ENCODE results near the gene MRFAP1L1.

Gene MRFAP1L1

GRCh38 chr4:6660430-6660829, 49.2 kb downstream of the MRFAP1L1 start:
- DNase-seq (ENCODE audit: low read depth), result no peak

DNA sequence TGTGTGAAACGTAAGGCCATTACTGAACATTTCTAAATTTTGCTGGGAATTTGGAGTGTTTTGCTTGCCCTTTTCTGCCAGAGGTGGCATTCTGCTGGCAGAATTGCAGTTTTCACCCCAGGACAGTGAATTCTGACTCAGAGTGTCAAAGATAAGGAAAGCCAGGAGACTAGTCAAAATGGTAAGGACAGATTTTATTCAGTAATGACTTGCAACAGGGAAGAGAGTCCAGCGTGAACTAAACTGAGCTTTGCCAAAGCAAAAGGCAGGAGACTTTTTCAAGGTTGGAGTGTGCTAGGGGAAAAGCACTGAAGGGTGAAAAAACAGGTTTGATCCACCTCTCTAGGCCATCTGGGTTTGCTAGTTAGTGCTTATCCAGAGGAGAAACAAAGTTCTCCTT, 49.8 kb downstream of the MRFAP1L1 start:
- no peak for DNase-seq (ENCODE audit: low read depth)

DNA sequence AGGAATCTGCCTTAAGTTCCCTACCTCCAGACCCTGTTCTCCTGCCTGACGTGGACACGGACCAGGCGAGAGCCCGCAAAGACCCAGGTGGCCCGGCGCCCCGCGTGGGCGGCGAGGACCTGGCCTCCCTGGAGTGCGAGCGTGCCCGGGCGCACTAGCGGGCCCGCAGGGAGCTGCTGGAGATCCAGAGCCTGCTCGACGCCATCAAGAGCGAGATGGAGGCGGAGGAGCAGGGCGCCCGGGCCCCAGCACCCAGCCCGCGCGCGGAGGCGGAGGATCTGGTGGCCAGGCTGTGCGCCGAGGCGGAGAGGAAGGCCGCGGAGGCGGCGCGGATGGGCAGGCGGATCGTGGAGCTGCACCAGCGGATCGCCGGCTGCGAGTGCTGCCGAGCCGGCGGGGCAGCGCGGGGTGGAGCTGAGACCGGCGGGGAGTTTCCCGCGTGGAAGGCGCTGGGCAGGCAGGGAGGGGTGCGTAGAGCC, 51.0 kb downstream of the MRFAP1L1 start:
- DNase-seq (ENCODE audit: low read depth), result peak; percentile 46

- DNase-seq (ENCODE audit: low read depth), result no peak
These were observed 51.5 kb downstream of the MRFAP1L1 start for GRCh38 chr4:6658209-6658595.

All from activated T-cell treated with anti-CD3 and anti-CD28 coated beads for 1 hour (primary cell).